Measurements from ENCODE around the gene BICRA. TPM values are rescaled to one million over a fixed set of nuclear protein-coding genes. Genes with fewer than 3 reads are reported as not detected.

The BICRA gene
- total RNA-seq, 1 donor from 2014 or later = 13.4 TPM

DNA sequence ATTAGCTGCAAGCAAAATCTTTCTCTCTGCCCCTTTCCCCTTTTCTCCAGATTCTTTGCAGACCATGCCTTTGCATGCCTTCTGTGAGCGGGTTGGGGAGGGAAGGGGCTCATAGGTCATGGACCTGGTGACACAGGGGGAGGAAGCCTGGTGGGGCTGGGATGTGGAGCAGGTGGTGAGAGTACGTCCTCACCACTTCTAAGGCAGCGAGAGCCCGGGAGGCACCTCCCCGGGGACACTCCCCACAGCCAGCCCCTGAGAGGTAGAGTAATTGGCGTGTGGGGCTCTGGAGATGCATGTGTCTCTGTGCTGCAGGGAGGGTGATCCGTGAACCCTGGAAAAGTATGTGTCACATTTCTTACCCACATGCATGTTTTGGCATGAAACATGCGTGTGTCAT, 61.8 kb downstream of the BICRA start:
- H3K36me3 Mint-ChIP-seq (ENCODE audit: low read depth) = peaks cover 17% of the 10 kb centered on the region
- TF ChIP-seq, protein P1, sequence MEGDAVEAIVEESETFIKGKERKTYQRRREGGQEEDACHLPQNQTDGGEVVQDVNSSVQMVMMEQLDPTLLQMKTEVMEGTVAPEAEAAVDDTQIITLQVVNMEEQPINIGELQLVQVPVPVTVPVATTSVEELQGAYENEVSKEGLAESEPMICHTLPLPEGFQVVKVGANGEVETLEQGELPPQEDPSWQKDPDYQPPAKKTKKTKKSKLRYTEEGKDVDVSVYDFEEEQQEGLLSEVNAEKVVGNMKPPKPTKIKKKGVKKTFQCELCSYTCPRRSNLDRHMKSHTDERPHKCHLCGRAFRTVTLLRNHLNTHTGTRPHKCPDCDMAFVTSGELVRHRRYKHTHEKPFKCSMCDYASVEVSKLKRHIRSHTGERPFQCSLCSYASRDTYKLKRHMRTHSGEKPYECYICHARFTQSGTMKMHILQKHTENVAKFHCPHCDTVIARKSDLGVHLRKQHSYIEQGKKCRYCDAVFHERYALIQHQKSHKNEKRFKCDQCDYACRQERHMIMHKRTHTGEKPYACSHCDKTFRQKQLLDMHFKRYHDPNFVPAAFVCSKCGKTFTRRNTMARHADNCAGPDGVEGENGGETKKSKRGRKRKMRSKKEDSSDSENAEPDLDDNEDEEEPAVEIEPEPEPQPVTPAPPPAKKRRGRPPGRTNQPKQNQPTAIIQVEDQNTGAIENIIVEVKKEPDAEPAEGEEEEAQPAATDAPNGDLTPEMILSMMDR (IDR thresholded peaks at IDR 0.05) = no peak
- H3K27ac Mint-ChIP-seq (ENCODE audit: unreplicated experiment) = no peak overlapping the region
- peak; percentile 64 for DNase-seq (ENCODE audit: low spot score)
- H3K4me1 Mint-ChIP-seq (ENCODE audit: low read depth) = peaks cover 12% of the 10 kb centered on the region
- H3K27me3 Mint-ChIP-seq (ENCODE audit: low read depth) = no peaks in the 10 kb centered on the region
- peaks cover 3% of the 10 kb centered on the region for H3K9me3 Mint-ChIP-seq (ENCODE audit: low read depth)
- no peak overlapping the region for H3K4me3 Mint-ChIP-seq (ENCODE audit: unreplicated experiment)

DNA sequence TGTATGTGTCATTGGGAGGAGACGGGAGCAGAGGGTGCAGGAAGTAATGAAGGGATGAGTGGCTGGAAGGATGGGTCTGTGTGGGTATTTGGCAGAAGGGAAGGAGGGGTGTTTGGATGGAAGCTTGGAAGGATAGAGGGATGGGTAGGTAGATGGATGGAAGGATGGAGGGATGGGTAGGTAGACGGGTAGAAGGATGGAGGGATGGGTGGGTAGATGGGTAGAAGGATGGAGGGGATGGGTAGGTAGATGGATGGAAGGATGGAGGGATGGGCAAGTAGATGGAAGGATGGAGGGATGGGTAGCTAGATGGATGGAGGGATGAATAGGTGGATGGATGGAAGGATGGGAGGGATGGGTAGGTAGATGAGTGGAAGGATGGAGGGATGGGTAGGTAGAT, 62.6 kb downstream of the BICRA start:
- no peaks in the 10 kb centered on the region for H3K27me3 Mint-ChIP-seq (ENCODE audit: low read depth)
- no peak overlapping the region for H3K27ac Mint-ChIP-seq (ENCODE audit: unreplicated experiment)
- H3K9me3 Mint-ChIP-seq (ENCODE audit: low read depth) = peaks cover 3% of the 10 kb centered on the region
- peaks cover 11% of the 10 kb centered on the region for H3K4me1 Mint-ChIP-seq (ENCODE audit: low read depth)
- TF ChIP-seq, protein P1 (IDR thresholded peaks at IDR 0.05) = no peak
- DNase-seq (ENCODE audit: low spot score) = no peak
- no peak overlapping the region for H3K4me3 Mint-ChIP-seq (ENCODE audit: unreplicated experiment)
- H3K36me3 Mint-ChIP-seq (ENCODE audit: low read depth) = peaks cover 17% of the 10 kb centered on the region

DNA sequence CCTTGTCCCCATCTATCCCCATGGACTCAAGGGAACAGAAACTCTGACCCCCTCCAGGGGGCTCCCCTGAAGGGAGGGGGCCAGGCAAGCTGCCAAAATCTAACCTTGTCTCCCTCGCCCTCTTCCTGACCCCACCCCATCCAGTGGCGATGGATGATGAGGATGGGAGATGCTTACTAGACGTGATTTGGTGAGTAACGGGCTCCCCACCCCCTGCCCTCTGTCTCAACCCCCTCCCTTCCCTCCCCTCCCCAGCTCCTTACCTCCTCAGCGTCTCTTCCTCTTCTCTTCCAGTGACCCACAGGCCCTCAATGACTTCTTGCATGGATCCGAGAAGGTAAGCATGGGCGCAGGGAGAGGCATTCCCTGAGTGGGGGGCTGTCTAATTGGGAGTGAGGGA, 64.5 kb downstream of the BICRA start:
- Mint-ChIP-seq H3K27ac (ENCODE audit: unreplicated experiment) (no peak overlapping the region), H3K36me3 (ENCODE audit: low read depth) (peaks cover 20% of the 10 kb centered on the region)

DNA sequence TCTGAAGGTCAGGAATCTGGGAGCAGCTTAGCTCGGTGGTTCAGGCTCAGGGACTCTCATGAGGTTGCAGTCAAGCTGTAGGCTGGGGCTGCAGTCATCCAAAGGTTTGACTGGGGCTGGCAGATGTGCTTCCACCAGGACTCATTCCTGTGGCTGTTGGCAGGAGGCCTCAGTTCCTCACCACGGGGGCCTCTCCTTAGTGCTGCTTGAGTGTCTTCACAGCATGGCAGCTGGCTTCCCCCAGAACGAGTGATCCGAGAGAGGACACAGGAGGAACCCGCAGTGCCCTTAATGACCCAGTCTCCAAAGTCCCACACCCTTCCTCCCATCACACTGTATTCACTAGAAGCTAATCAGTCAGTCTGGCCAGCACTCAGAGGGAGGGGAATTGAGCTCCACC, 65.6 kb downstream of the BICRA start:
- Mint-ChIP-seq H3K9me3 (ENCODE audit: low read depth) (peaks cover 3% of the 10 kb centered on the region), H3K36me3 (ENCODE audit: low read depth) (peaks cover 20% of the 10 kb centered on the region), H3K4me1 (ENCODE audit: low read depth) (no peaks in the 10 kb centered on the region), H3K4me3 (ENCODE audit: unreplicated experiment) (no peak overlapping the region), H3K27ac (ENCODE audit: unreplicated experiment) (no peak overlapping the region), H3K27me3 (ENCODE audit: low read depth) (no peaks in the 10 kb centered on the region)
- peak; percentile 55 for DNase-seq (ENCODE audit: low spot score)
- TF ChIP-seq, protein P1 (IDR thresholded peaks at IDR 0.05) = no peak

More for the DNA sequence above, 64.5 kb downstream of the BICRA start:
- Mint-ChIP-seq H3K9me3 (ENCODE audit: low read depth) (peaks cover 3% of the 10 kb centered on the region), H3K27me3 (ENCODE audit: low read depth) (no peaks in the 10 kb centered on the region), H3K4me3 (ENCODE audit: unreplicated experiment) (no peak overlapping the region), H3K4me1 (ENCODE audit: low read depth) (no peaks in the 10 kb centered on the region)
- no peak for DNase-seq (ENCODE audit: low spot score)
- TF ChIP-seq, protein P1 (IDR thresholded peaks at IDR 0.05) = no peak

DNA sequence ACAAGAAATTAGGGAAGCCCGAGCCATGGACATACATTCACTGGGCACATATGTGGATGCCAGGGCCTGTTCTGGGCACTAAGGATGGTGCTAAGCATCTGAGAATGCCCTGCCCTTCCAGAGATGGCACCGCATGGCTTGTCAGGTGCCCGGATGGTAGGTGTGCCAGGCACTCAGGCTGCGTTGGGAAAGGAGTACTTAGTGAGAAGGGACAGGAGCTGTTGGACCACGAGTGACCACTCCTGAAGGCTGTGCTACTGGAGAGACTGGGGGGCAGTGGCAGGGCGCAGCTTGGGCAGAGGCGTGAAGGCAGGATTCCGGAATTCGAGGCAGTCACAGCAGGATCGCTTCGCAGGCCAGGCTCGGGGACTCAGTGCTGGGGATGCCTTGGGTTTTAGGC, 66.3 kb downstream of the BICRA start:
- Mint-ChIP-seq H3K27me3 (ENCODE audit: low read depth) (no peaks in the 10 kb centered on the region), H3K36me3 (ENCODE audit: low read depth) (peaks cover 20% of the 10 kb centered on the region), H3K4me3 (ENCODE audit: unreplicated experiment) (no peak overlapping the region), H3K9me3 (ENCODE audit: low read depth) (peaks cover 3% of the 10 kb centered on the region), H3K27ac (ENCODE audit: unreplicated experiment) (no peak overlapping the region), H3K4me1 (ENCODE audit: low read depth) (no peaks in the 10 kb centered on the region)
- DNase-seq (ENCODE audit: low spot score) = peak; percentile 59
- TF ChIP-seq, protein P1 (IDR thresholded peaks at IDR 0.05) = no peak
